NCI-H524 treated with DMSO at 0.1 percent for 48 hours (cell line): ENCODE data around the gene GOLGA6C.
"Not testable (repeated sequence)": the region's sequence is repeated elsewhere in the genome, so short reads cannot be mapped to it uniquely, and the experiment has no call there.

Experiments used
- DNase-seq: peaks from one replicate; lab custom pipeline; 2025; lab: John Stamatoyannopoulos, UW

The GOLGA6C gene

GRCh38 chr15:75227663-75228280 lies 30.4 kb upstream of the GOLGA6C start:
- DNase-seq: no peak

GRCh38 chr15:75228787-75229186 lies 29.3 kb upstream of the GOLGA6C start:
- DNase-seq: no peak

GRCh38 chr15:75229191-75230015 lies 28.7 kb upstream of the GOLGA6C start:
- DNase-seq: no peak

- DNase-seq: no peak
Observed at GRCh38 chr15:75230016-75230343, 28.2 kb upstream of the GOLGA6C start.

- no peak for DNase-seq
Observed at GRCh38 chr15:75230551-75231371, 27.4 kb upstream of the GOLGA6C start.

- no peak for DNase-seq
Observed at GRCh38 chr15:75231836-75232235, 26.3 kb upstream of the GOLGA6C start.

GRCh38 chr15:75232252-75232813 lies 25.8 kb upstream of the GOLGA6C start:
- no peak for DNase-seq

GRCh38 chr15:75232826-75233503 lies 25.2 kb upstream of the GOLGA6C start:
- no peak for DNase-seq

GRCh38 chr15:75233504-75234190 lies 24.5 kb upstream of the GOLGA6C start:
- no peak for DNase-seq

- no peak for DNase-seq
Observed at GRCh38 chr15:75234191-75234810, 23.8 kb upstream of the GOLGA6C start.

GRCh38 chr15:75235051-75235673 lies 23.0 kb upstream of the GOLGA6C start:
- DNase-seq: no peak

GRCh38 chr15:75235760-75236729 lies 22.1 kb upstream of the GOLGA6C start:
- DNase-seq: no peak

GRCh38 chr15:75237316-75237982 lies 20.7 kb upstream of the GOLGA6C start:
- DNase-seq: no peak

- DNase-seq: no peak
Observed at GRCh38 chr15:75238150-75238549, 20.0 kb upstream of the GOLGA6C start.

GRCh38 chr15:75245741-75246140 lies 12.4 kb upstream of the GOLGA6C start:
- not testable (repeated sequence) for DNase-seq

GRCh38 chr15:75248991-75249390 lies 9.1 kb upstream of the GOLGA6C start:
- DNase-seq: not testable (repeated sequence)

- DNase-seq: no peak
Observed at GRCh38 chr15:75249726-75250125, 8.4 kb upstream of the GOLGA6C start.

- not testable (repeated sequence) for DNase-seq
Observed at GRCh38 chr15:75251343-75251742, 6.8 kb upstream of the GOLGA6C start.

- DNase-seq: not testable (repeated sequence)
Observed at GRCh38 chr15:75252285-75252684, 5.8 kb upstream of the GOLGA6C start.
